GM12864 (cell line): ENCODE results near the gene SSC4D.

Experiments
- DNase-seq: peaks from one replicate; pipeline ENCODE4 v3.0.0-alpha.2; 2011; ENCODE audit warnings: low read depth
- H3K4me3 ChIP-seq: 2 replicates; pipeline ENCODE4 v1.5.1; 2011; ENCODE audit warnings: mild to moderate bottlenecking, low read depth, low read length, control low read depth
- CTCF ChIP-seq: IDR thresholded peaks from 2 replicates; pipeline ENCODE4 v1.5.1; 2011; ENCODE audit warnings: low read depth, mild to moderate bottlenecking, moderate library complexity, low read length, control low read depth, inconsistent platforms; ENCODE audit errors: missing control alignments

The SSC4D gene

GRCh38 chr7:76346778-76347177 is 62.7 kb downstream of the SSC4D start:
- TF ChIP-seq CTCF, result no peak
- no peak overlapping the region for H3K4me3 ChIP-seq
- no peak for DNase-seq

GRCh38 chr7:76346097-76346496 is 63.4 kb downstream of the SSC4D start:
- no peak for TF ChIP-seq CTCF
- no peak for DNase-seq
- no peak overlapping the region for H3K4me3 ChIP-seq

- no peak for DNase-seq
- no peak overlapping the region for H3K4me3 ChIP-seq
- no peak for TF ChIP-seq CTCF
Measured at GRCh38 chr7:76343931-76344321, 65.6 kb downstream of the SSC4D start.

- TF ChIP-seq CTCF, result no peak
- no peak for DNase-seq
Measured at GRCh38 chr7:76343294-76343930, 66.1 kb downstream of the SSC4D start.

GRCh38 chr7:76342222-76342621 is 67.3 kb downstream of the SSC4D start:
- no peak for DNase-seq
- no peak overlapping the region for H3K4me3 ChIP-seq
- TF ChIP-seq CTCF, result no peak

More at GRCh38 chr7:76343294-76343930, 66.1 kb downstream of the SSC4D start:
- no peak overlapping the region for H3K4me3 ChIP-seq

- no peak for DNase-seq
- no peak for TF ChIP-seq CTCF
- no peak overlapping the region for H3K4me3 ChIP-seq
Measured at GRCh38 chr7:76340617-76341131, 68.8 kb downstream of the SSC4D start.
